CD14-positive monocyte (primary cell): ENCODE measurements around the gene RBM28. TPM values are rescaled to one million over a fixed set of nuclear protein-coding genes. Genes with fewer than 3 reads are reported as not detected.

ENCODE experiments used
- DNase-seq, 3 donors: peaks; one replicate each; pipeline ENCODE4 v3.0.0-alpha.2; 2011 to 2022
- H2AFZ ChIP-seq: 2 replicates; pipeline ENCODE4 v1.6.0; 2012; ENCODE audit warnings: mild to moderate bottlenecking, low read depth, low read length, inconsistent platforms; ENCODE audit not compliant: insufficient read depth, poor library complexity, severe bottlenecking
- H3K27ac ChIP-seq, 2 donors: 1 replicate in 1 of 2; 2 replicates in 1 of 2; pipeline ENCODE4 v1.5.1; 2012 to 2013; ENCODE audit warnings: low read length in 2 of 2, control low read depth in 1 of 2, inconsistent platforms in 1 of 2, low read depth in 1 of 2, mild to moderate bottlenecking in 1 of 2
- H3K27me3 ChIP-seq, 2 donors: one replicate each; pipeline versions ENCODE4 v1.6.0 to v1.6.1; 2011 to 2013; ENCODE audit warnings: low read length in 2 of 2; ENCODE audit not compliant: control insufficient read depth in 2 of 2, insufficient read depth in 2 of 2
- H3K36me3 ChIP-seq, 2 donors: replicated peaks in 1 of 2; 1 replicate in 1 of 2; 2 replicates in 1 of 2; pipeline versions ENCODE4 v1.5.1 to v1.6.1; 2012 to 2013; ENCODE audit warnings: low read length in 2 of 2, control low read depth in 1 of 2, inconsistent platforms in 1 of 2, mild to moderate bottlenecking in 1 of 2; ENCODE audit not compliant: insufficient read depth in 2 of 2, control insufficient read depth in 1 of 2
- H3K4me1 ChIP-seq, 2 donors: 1 replicate in 1 of 2; 2 replicates in 1 of 2; pipeline versions ENCODE4 v1.5.1 to v1.6.1; 2012 to 2013; ENCODE audit warnings: low read length in 2 of 2, control low read depth in 1 of 2, inconsistent platforms in 1 of 2, mild to moderate bottlenecking in 1 of 2, moderate library complexity in 1 of 2; ENCODE audit not compliant: insufficient read depth in 2 of 2, control insufficient read depth in 1 of 2
- H3K4me2 ChIP-seq: replicated peaks from 2 replicates; pipeline ENCODE3; 2012; ENCODE audit warnings: low read length, moderate library complexity, mild to moderate bottlenecking; ENCODE audit not compliant: poor library complexity, severe bottlenecking; ENCODE audit errors: extremely low read depth
- H3K4me3 ChIP-seq, 3 experiments: fragments of 200-600 bp in 1 of 3; sonication (generic) in 1 of 3; replicated peaks in 1 of 3; 1 replicate in 2 of 3; 2 replicates in 1 of 3; pipeline ENCODE4 v1.5.1; 2011 to 2013; ENCODE audit warnings: low read length in 3 of 3, mild to moderate bottlenecking in 3 of 3, control low read depth in 2 of 3, low read depth in 2 of 3, inconsistent platforms in 1 of 3, moderate library complexity in 1 of 3
- H3K79me2 ChIP-seq: 2 replicates; pipeline ENCODE4 v1.6.0; 2012; ENCODE audit warnings: mild to moderate bottlenecking, control low read depth, inconsistent platforms, low read length, moderate library complexity; ENCODE audit not compliant: insufficient read depth
- H3K9ac ChIP-seq: 2 replicates; pipeline ENCODE4 v1.6.0; 2017; ENCODE audit warnings: low read length, mild to moderate bottlenecking; ENCODE audit not compliant: insufficient read depth, poor library complexity, severe bottlenecking
- H3K9me3 ChIP-seq, 2 donors: replicated peaks in 1 of 2; 1 replicate in 1 of 2; 2 replicates in 1 of 2; pipeline versions ENCODE4 v1.5.1 to v1.6.1; 2012 to 2013; ENCODE audit warnings: low read length in 2 of 2, control low read depth in 1 of 2; ENCODE audit not compliant: control insufficient read depth in 1 of 2, insufficient read depth in 1 of 2
- H4K20me1 ChIP-seq: 2 replicates; pipeline ENCODE4 v1.6.0; 2012; ENCODE audit warnings: mild to moderate bottlenecking, low read length, control low read depth, moderate library complexity; ENCODE audit not compliant: insufficient read depth
- H3K27ac Mint-ChIP-seq, 7 donors: one replicate each; pipeline ENCODE4 v1.8.0; 2020; ENCODE audit warnings: mild to moderate bottlenecking in 7 of 7, mixed read lengths in 7 of 7, moderate library complexity in 6 of 7, inconsistent platforms in 2 of 7
- H3K27me3 Mint-ChIP-seq, 3 donors: one replicate each; pipeline ENCODE4 v1.8.0; 2021 to 2022; ENCODE audit warnings: low read depth in 3 of 3, mild to moderate bottlenecking in 3 of 3, mixed read lengths in 3 of 3, moderate library complexity in 3 of 3, inconsistent platforms in 1 of 3
- H3K36me3 Mint-ChIP-seq, 2 donors: one replicate each; pipeline ENCODE4 v1.8.0; 2020; ENCODE audit warnings: mixed read lengths in 2 of 2, inconsistent platforms in 1 of 2, mild to moderate bottlenecking in 1 of 2
- H3K4me1 Mint-ChIP-seq: one replicate; pipeline ENCODE4 v1.8.0; 2020; ENCODE audit warnings: mild to moderate bottlenecking, mixed read lengths
- H3K4me3 Mint-ChIP-seq, 2 donors: one replicate each; pipeline ENCODE4 v1.8.0; 2020; ENCODE audit warnings: mild to moderate bottlenecking in 2 of 2, mixed read lengths in 2 of 2, moderate library complexity in 1 of 2
- H3K9me3 Mint-ChIP-seq, 7 donors: one replicate each; pipeline ENCODE4 v1.8.0; 2020 to 2022; ENCODE audit warnings: mixed read lengths in 7 of 7, mild to moderate bottlenecking in 6 of 7, moderate library complexity in 6 of 7, inconsistent platforms in 2 of 7
- WGBS: methylation state at CpG from one replicate; pipeline ENCODE4 v1.1.5; 2013; ENCODE audit warnings: missing lambda C conversion rate; ENCODE audit not compliant: insufficient coverage; 5-methylcytosine and 5-hydroxymethylcytosine counted together
- intact Hi-C, 2 donors: fragments of 100-400 bp; cut with micrococcal nuclease; formaldehyde crosslinking; loops; one replicate each; pipeline versions ENCODE4 v1.15.0 to v1.15.1; 2023
- polyA plus RNA-seq, 3 donors: library from polyadenylated mRNA; depleted of rRNA in 1 of 3; unstranded in 2 of 3; stranded (reverse) in 1 of 3; fragments of 300-500 nt in 2 of 3; fragments of >200 nt in 1 of 3; fragmentation: Illumina TruSeq in 2 of 3; gene quantifications; 1 replicate in 2 of 3; 2 replicates in 1 of 3; pipeline ENCODE4 v1.2.3, GENCODE V29; 2012 to 2021
- TF ChIP-seq, protein P1 (sequence below): fragments of 200-600 bp; IDR thresholded peaks from one replicate; pipeline ENCODE4 v1.8.0; 2022; ENCODE audit warnings: antibody characterized with exemption, mild to moderate bottlenecking

The RBM28 gene
- polyA plus RNA-seq, 3 donors = 4.0 to 14.4 (median 4.9) TPM

DNA sequence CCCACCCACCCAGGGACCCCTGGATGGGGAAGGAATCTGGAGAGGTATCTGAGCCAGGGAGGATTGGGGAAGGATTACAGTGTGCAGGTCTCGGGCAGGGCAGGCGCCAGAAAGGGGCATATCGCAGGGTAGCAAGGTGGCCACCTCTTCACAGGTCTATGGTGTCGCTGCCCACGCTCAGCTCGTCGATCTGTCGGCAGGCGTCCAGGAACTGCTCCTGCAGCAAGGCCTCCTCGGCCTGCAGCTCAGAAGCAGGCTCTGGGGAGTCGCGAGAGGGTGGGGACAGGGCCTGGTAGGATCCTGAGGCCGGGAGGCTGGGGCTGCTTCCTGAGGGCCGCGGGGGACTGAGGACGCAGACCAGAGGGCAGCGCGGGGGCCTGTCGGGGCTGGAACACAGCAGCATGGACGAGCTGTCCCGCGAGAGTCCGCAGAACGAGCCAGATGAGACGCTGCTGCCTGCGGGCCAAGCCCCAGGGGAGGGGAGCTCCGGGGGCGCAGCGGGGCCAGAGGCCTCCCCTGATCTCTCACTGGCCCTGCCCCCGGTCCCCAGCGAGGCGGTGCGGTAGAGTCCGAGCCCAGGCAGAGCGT, 7.1 kb upstream of the RBM28 start:
- H3K9me3 ChIP-seq = no peaks in the 10 kb centered on the region
- H3K27ac ChIP-seq = no peak overlapping the region
- 83% methylated on average over 35 of the region's 35 CpGs for WGBS
- no peak overlapping the region for H3K4me2 ChIP-seq
- Mint-ChIP-seq H3K27me3 (peaks cover 37 to 56% (median 43%) of the 10 kb centered on the region in 3 donors), H3K4me3 (peak overlapping the region; percentile 62 to 76), H3K27ac (no peak overlapping the region), H3K36me3 (peaks cover 4 to 9% of the 10 kb centered on the region in 2 donors), H3K9me3 (peaks cover 0 to 9% (median 0%) of the 10 kb centered on the region in 7 donors), H3K4me1 (peaks cover 5% of the 10 kb centered on the region)
- DNase-seq = no peak
- H3K4me3 ChIP-seq = no peak overlapping the region
- TF ChIP-seq, protein P1, sequence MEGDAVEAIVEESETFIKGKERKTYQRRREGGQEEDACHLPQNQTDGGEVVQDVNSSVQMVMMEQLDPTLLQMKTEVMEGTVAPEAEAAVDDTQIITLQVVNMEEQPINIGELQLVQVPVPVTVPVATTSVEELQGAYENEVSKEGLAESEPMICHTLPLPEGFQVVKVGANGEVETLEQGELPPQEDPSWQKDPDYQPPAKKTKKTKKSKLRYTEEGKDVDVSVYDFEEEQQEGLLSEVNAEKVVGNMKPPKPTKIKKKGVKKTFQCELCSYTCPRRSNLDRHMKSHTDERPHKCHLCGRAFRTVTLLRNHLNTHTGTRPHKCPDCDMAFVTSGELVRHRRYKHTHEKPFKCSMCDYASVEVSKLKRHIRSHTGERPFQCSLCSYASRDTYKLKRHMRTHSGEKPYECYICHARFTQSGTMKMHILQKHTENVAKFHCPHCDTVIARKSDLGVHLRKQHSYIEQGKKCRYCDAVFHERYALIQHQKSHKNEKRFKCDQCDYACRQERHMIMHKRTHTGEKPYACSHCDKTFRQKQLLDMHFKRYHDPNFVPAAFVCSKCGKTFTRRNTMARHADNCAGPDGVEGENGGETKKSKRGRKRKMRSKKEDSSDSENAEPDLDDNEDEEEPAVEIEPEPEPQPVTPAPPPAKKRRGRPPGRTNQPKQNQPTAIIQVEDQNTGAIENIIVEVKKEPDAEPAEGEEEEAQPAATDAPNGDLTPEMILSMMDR = no peak
- peaks cover 6 to 17% of the 10 kb centered on the region in 2 donors for H3K4me1 ChIP-seq
- no peaks in the 10 kb centered on the region for H3K36me3 ChIP-seq
- H2AFZ ChIP-seq = peak overlapping the region; percentile 61
- H3K9ac ChIP-seq = no peak overlapping the region
- peaks cover 22 to 37% of the 10 kb centered on the region in 2 donors for H3K27me3 ChIP-seq
- no peaks in the 10 kb centered on the region for H3K79me2 ChIP-seq
- H4K20me1 ChIP-seq = no peaks in the 10 kb centered on the region
- intact Hi-C loops = no loop called here

DNA sequence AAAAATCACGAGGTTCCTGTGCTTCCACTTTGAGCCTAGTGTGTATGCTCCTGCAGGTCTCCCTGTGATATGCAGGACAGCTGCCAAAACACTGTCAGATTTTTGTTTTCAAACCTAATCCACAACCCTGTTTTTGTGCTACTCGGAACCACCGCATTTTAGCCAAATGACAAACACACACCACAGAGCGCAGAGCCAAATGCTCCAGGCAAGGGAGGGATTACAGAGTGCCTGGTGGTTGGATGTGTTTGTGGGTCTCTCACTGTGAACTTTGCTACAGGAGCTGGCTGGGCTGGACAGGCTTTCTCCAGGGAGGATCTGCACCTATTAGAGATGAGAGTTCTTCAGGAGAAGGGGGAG, 5.7 kb upstream of the RBM28 start:
- H3K4me1 ChIP-seq = peaks cover 6 to 17% of the 10 kb centered on the region in 2 donors
- peaks cover 4 to 9% of the 10 kb centered on the region in 2 donors for H3K36me3 Mint-ChIP-seq
- H2AFZ ChIP-seq = no peak overlapping the region
- intact Hi-C loops = loop anchor here (2.0 to 10.0 kb wide), 4 partner anchors 37 to 113 kb away; partner anchors contain the start of gene HILPDA (in 1 of the 2)
- WGBS = no CpG with 5 or more reads among the region's 4 CpGs
- no peaks in the 10 kb centered on the region for H4K20me1 ChIP-seq
- H3K4me2 ChIP-seq = no peak overlapping the region
- H3K9me3 Mint-ChIP-seq = peaks cover 0 to 9% (median 0%) of the 10 kb centered on the region in 7 donors
- no peak overlapping the region for H3K4me3 ChIP-seq
- no peaks in the 10 kb centered on the region for H3K36me3 ChIP-seq
- no peaks in the 10 kb centered on the region for H3K9me3 ChIP-seq
- H3K4me3 Mint-ChIP-seq = peak overlapping the region in 1 of 2 donors; percentile 54
- no peak for DNase-seq
- no peak overlapping the region for H3K9ac ChIP-seq
- no peaks in the 10 kb centered on the region for H3K79me2 ChIP-seq
- H3K27me3 ChIP-seq = peaks cover 22 to 37% of the 10 kb centered on the region in 2 donors
- H3K27me3 Mint-ChIP-seq = peaks cover 37 to 55% (median 42%) of the 10 kb centered on the region in 3 donors
- TF ChIP-seq, protein P1 = no peak
- H3K4me1 Mint-ChIP-seq = peaks cover 5% of the 10 kb centered on the region
- H3K27ac ChIP-seq = no peak overlapping the region
- no peak overlapping the region for H3K27ac Mint-ChIP-seq
